GM12892 (cell line): Measurements from ENCODE around the gene NUP210L.

Experiments used
- POLR2A ChIP-seq: IDR thresholded peaks from 2 replicates; pipeline ENCODE4 v1.6.1; 2011; ENCODE audit warnings: low read depth, low read length, control low read depth
- POLR2AphosphoS5 ChIP-seq: IDR thresholded peaks from 2 replicates; pipeline ENCODE4 v1.6.1; 2011; ENCODE audit warnings: low read depth, low read length, control low read depth
- TAF1 ChIP-seq: IDR thresholded peaks from 2 replicates; pipeline ENCODE4 v1.6.1; 2011; ENCODE audit warnings: low read depth, mild to moderate bottlenecking, control low read depth, low read length, borderline replicate concordance

DNA sequence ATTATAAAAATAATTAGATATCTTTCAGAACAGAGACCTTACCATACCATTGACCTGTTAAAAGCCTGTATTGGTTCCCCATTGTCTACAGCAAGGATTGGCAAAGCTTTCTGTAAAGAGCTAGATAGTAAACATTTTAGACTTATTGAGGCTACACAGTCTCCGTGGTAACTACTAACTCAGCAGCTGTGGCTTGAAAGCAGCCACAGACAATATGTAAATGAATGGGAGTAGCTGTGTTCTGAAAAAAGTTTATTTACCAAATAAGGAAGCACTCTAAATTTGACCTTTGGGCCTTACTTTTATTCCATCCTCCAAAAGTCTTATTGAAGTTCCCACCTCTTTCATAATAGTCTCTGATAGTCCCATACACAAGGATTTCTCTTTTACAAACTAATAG lies 39.7 kb downstream of the NUP210L start:
- no peak for TF ChIP-seq POLR2AphosphoS5
- no peak for TF ChIP-seq POLR2A
- no peak for TF ChIP-seq TAF1
